Gastroesophageal sphincter (tissue), 4 donors: ENCODE measurements around the gene PNCK. TPM values are rescaled to one million over a fixed set of nuclear protein-coding genes. Genes with fewer than 3 reads are reported as not detected.
"Not testable (repeated sequence)": the region's sequence is repeated elsewhere in the genome, so short reads cannot be mapped to it uniquely, and the experiment has no call there.

Source experiments
- ATAC-seq: fragments of 150-250 bp; one replicate; pipeline ENCODE4 v1.9.1; 2016; ENCODE audit warnings: mild to moderate bottlenecking, moderate library complexity
- H3K27ac ChIP-seq, 4 donors: fragments of 200-600 bp; sonication (generic) in 3 of 4; 1 replicate in 3 of 4; 2 replicates in 1 of 4; pipeline ENCODE4 v1.5.1; 2016 to 2019
- H3K27me3 ChIP-seq: fragments of 200-600 bp; sonication (generic); one replicate; pipeline ENCODE4 v1.5.1; 2019
- H3K36me3 ChIP-seq, 2 donors: fragments of 200-600 bp; sonication (generic); one replicate each; pipeline ENCODE4 v1.5.1; 2019; ENCODE audit warnings: control low read depth in 1 of 2
- H3K4me1 ChIP-seq, 3 donors: fragments of 200-600 bp; sonication (generic); 1 replicate in 2 of 3; 2 replicates in 1 of 3; pipeline ENCODE4 v1.5.1; 2016 to 2019; ENCODE audit warnings: control low read depth in 2 of 3
- H3K4me3 ChIP-seq, 2 donors: fragments of 200-600 bp; sonication (generic); one replicate each; pipeline ENCODE4 v1.5.1; 2019; ENCODE audit warnings: mild to moderate bottlenecking in 1 of 2, moderate library complexity in 1 of 2
- H3K9me3 ChIP-seq, 3 donors: fragments of 200-600 bp; sonication (generic); one replicate each; pipeline ENCODE4 v1.5.1; 2017 to 2019; ENCODE audit warnings: control low read depth in 2 of 3
- EP300 ChIP-seq: sonication (generic); formaldehyde crosslinking; IDR thresholded peaks from one replicate; pipeline ENCODE4 v1.6.1; 2017; ENCODE audit warnings: antibody characterized with exemption, mild to moderate bottlenecking
- POLR2A ChIP-seq, 2 donors: fragments of 450-650 bp; IDR thresholded peaks; one replicate each; pipeline ENCODE4 v1.6.1; 2017; ENCODE audit warnings: antibody characterized with exemption in 2 of 2, mild to moderate bottlenecking in 2 of 2, moderate library complexity in 1 of 2
- POLR2AphosphoS5 ChIP-seq: sonication (generic); formaldehyde crosslinking; IDR thresholded peaks from one replicate; pipeline ENCODE4 v1.6.1; 2017; ENCODE audit warnings: antibody characterized with exemption
- WGBS, 2 donors: methylation state at CpG; one replicate each; pipeline ENCODE4 v1.1.5; 2018; ENCODE audit warnings: low coverage in 1 of 2; 5-methylcytosine and 5-hydroxymethylcytosine counted together
- total RNA-seq, 4 donors: library from RNA; depleted of rRNA; stranded (reverse); fragments of >200 nt; gene quantifications; one replicate each; pipeline ENCODE4 v1.1.0, GENCODE V29; 2016
- TF ChIP-seq, protein P1 (sequence below), 4 experiments: fragments of 200-600 bp in 2 of 4; fragments of 450-650 bp in 2 of 4; sonication (generic) in 1 of 4; IDR thresholded peaks; one replicate each; pipeline ENCODE4 v1.5.1; 2017 to 2019; ENCODE audit warnings: antibody characterized with exemption in 4 of 4, mild to moderate bottlenecking in 2 of 4, moderate library complexity in 2 of 4

The PNCK gene
- total RNA-seq, 4 donors from 2014 or later = 14.4 to 55.9 (median 30.1) TPM

- TF ChIP-seq EP300 (no peak), POLR2A (IDR thresholded peaks at IDR 0.05) (no peak), POLR2AphosphoS5 (no peak)
- TF ChIP-seq, protein P1, sequence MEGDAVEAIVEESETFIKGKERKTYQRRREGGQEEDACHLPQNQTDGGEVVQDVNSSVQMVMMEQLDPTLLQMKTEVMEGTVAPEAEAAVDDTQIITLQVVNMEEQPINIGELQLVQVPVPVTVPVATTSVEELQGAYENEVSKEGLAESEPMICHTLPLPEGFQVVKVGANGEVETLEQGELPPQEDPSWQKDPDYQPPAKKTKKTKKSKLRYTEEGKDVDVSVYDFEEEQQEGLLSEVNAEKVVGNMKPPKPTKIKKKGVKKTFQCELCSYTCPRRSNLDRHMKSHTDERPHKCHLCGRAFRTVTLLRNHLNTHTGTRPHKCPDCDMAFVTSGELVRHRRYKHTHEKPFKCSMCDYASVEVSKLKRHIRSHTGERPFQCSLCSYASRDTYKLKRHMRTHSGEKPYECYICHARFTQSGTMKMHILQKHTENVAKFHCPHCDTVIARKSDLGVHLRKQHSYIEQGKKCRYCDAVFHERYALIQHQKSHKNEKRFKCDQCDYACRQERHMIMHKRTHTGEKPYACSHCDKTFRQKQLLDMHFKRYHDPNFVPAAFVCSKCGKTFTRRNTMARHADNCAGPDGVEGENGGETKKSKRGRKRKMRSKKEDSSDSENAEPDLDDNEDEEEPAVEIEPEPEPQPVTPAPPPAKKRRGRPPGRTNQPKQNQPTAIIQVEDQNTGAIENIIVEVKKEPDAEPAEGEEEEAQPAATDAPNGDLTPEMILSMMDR (IDR thresholded peaks at IDR 0.05) = no peak
- H3K36me3 ChIP-seq = no peaks in the 10 kb centered on the region
- no peak overlapping the region for H3K27ac ChIP-seq
- H3K4me1 ChIP-seq = peaks cover 0 to 11% (median 0%) of the 10 kb centered on the region in 3 donors
- H3K9me3 ChIP-seq = no peaks in the 10 kb centered on the region
- H3K4me3 ChIP-seq = no peak overlapping the region
- ATAC-seq = no peak
- no peaks in the 10 kb centered on the region for H3K27me3 ChIP-seq
- WGBS, 2 donors = 40% methylated on average over 3 of the region's 21 CpGs; no CpG with 5 or more reads in 1 of the 2 donors
Observed at GRCh38 chrX:153684467-153685155, 11.0 kb upstream of the PNCK start.

GRCh38 chrX:153683486-153683885, 9.9 kb upstream of the PNCK start:
- H3K36me3 ChIP-seq, H3K27me3 ChIP-seq, H3K4me1 ChIP-seq, H3K9me3 ChIP-seq, ATAC-seq, H3K27ac ChIP-seq, H3K4me3 ChIP-seq: not testable (repeated sequence)
- no CpG with 5 or more reads among the region's 8 CpGs for WGBS, 2 donors

DNA sequence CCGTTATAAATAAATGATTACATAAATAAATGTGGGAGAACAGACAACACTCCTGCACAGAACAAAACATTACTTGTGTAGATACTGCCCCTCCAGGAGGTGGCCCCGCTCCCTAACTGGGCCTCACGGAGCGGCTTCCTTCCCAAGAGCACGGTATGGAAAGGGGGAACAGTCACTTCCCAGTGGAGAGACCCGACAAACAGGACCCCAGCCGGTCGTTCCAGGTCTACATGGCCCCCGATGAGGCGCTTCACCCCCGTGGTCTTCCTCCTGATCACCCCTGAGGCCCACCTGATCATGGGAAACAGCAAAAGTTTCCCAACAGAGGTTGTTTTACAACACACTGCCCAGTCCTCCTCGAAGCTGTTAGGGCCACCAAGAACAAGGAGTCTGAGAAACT, 7.6 kb upstream of the PNCK start:
- Histone ChIP-seq H3K4me1 (no peaks in the 10 kb centered on the region), H3K27ac (no peak overlapping the region), H3K27me3 (no peaks in the 10 kb centered on the region), H3K36me3 (no peaks in the 10 kb centered on the region), H3K4me3 (no peak overlapping the region), H3K9me3 (no peaks in the 10 kb centered on the region)
- 44 to 96% methylated on average over 1 to 3 of the region's 12 CpGs for WGBS, 2 donors
- TF ChIP-seq EP300 = no peak
- TF ChIP-seq POLR2A (IDR thresholded peaks at IDR 0.05) = no peak
- TF ChIP-seq, protein P1 (IDR thresholded peaks at IDR 0.05) = no peak
- no peak for TF ChIP-seq POLR2AphosphoS5
- ATAC-seq = no peak

- WGBS, 2 donors = 65 to 73% methylated on average over 11 to 24 of the region's 27 CpGs
- ATAC-seq = no peak
- peaks cover 0 to 7% (median 0%) of the 10 kb centered on the region in 3 donors for H3K4me1 ChIP-seq
- no peak overlapping the region for H3K4me3 ChIP-seq
- H3K36me3 ChIP-seq = no peaks in the 10 kb centered on the region
- H3K27ac ChIP-seq = no peak overlapping the region
- H3K9me3 ChIP-seq = no peaks in the 10 kb centered on the region
- peaks cover 9% of the 10 kb centered on the region for H3K27me3 ChIP-seq
- TF ChIP-seq POLR2AphosphoS5 (no peak), EP300 (no peak), POLR2A (IDR thresholded peaks at IDR 0.05) (no peak)
- TF ChIP-seq, protein P1 (IDR thresholded peaks at IDR 0.05) = no peak
Observed at GRCh38 chrX:153674219-153674851, 722 bp upstream of the PNCK start.

DNA sequence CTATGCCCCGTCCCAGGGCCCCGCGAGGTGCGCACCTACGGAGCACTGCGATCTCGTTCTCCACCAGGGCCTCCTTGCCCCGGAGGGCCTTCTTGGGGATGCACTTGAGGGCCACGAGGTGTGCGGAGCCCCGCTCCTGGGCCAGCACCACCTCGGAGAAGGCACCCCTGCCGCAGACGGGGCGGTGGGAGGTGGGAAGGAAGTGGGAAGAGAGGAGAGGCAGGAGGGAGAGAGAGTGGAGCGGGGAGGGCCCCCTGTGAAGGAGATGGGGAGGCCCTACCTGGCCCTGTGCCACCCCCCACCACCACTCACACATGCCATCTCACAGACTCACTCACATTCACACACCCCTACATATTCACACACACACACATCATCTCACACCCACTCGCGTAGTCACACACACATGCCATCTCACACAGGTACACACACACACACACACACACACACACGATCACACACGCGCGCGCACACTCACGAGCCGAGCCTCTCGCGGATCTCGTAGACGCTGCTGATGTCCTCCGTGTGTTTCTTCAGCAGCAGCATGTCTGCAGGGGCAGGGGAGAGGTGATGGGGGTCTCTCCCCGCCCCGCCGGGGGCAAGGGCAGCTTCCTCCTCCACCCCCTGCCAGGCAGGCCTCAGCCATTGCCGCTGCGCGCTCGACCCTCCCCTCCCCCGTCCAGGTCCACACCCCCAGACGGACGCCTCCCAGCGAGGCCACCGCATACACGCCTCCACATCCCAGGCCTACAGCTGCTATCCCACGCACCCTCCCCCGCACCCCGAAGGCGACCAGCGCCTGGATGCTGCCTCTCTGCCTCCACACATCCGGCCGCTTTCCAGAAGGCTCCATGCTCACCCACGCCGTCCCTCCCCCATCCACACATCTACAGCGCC, 834 bp downstream of the PNCK start:
- Histone ChIP-seq H3K9me3 (no peaks in the 10 kb centered on the region), H3K27me3 (peaks cover 9% of the 10 kb centered on the region), H3K36me3 (no peaks in the 10 kb centered on the region), H3K4me1 (peaks cover 0 to 14% (median 0%) of the 10 kb centered on the region in 3 donors), H3K4me3 (peak overlapping the region; percentile 18 to 48), H3K27ac (peak overlapping the region in 3 of 4 donors; percentile 72 to 79 (median 73))
- peak; percentile 19 for ATAC-seq
- 60 to 63% methylated on average over 2 of the region's 53 CpGs for WGBS, 2 donors
- no peak for TF ChIP-seq POLR2AphosphoS5
- TF ChIP-seq POLR2A (IDR thresholded peaks at IDR 0.05) = no peak
- no peak for TF ChIP-seq EP300
